Stimulated activated CD4-positive, alpha-beta T cell treated with anti-CD3 and anti-CD28 coated beads, Interleukin-2, amount 100 ng/mL, for 24 hours (primary cell): Measurements from ENCODE around the gene RBM25.
"Not testable (repeated sequence)": the region's sequence is repeated elsewhere in the genome, so short reads cannot be mapped to it uniquely, and the experiment has no call there.

Source experiments
- DNase-seq, 2 donors: peaks; one replicate each; pipeline ENCODE4 v3.0.0-alpha.2; 2020

Gene RBM25

DNA sequence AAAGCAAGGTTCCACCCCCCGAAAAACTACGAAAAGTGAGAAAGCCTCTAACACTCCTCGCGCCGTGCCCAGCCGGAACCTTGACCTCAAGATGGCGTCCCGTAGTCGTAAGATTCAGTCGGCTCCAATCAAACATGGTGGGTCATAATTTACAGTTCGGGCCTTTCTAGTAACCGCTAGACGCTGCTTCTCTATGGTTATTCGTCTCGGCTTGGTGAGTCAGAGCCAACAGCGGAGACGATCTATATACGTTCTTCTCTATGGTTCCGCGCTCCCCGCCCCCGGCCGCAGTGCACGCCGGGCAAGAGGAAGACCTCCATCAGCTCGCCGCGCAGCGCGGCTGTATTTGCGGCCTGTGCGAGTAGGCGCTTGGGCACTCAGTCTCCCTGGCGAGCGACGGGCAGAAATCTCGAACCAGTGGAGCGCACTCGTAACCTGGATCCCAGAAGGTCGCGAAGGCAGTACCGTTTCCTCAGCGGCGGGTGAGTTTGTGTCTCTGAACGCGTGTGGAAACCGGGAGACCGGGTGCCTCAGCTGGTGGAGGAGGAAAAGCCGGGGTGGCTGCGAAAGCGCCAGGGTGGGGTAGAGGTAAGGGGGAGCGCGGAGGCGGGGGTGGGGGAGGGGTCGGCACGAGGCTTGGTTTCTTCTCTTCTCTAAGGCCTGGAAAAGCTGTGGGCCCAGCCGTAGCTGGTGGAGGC, at the start of gene RBM25:
Gene RBM25, plus strand, starts transcription at position 311 of the 698 bp plus-strand sequence. CDS start 13,108 bp downstream, outside the sequence.
- DNase-seq, result peak; percentile 94 to 95

DNA sequence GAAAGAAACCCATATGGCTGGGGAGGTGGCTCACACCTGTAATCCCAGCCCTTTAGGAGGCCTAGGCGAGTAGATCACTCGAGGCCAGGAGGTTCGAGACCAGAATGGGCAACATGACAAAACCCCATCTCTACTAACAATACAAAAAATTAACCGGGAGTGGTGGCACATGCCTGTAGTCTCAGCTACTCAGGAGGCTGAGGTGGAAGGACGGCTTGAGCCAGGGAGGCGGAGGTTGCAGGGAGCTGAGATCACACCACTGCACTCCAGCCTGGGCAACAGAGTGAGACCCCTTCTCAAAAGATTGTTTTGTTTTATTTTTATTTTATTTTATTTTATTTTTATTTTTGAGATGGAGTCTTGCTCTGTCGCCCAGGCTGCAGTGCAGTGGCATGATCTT, 47.1 kb upstream of the RBM25 start:
- not testable (repeated sequence) for DNase-seq

DNA sequence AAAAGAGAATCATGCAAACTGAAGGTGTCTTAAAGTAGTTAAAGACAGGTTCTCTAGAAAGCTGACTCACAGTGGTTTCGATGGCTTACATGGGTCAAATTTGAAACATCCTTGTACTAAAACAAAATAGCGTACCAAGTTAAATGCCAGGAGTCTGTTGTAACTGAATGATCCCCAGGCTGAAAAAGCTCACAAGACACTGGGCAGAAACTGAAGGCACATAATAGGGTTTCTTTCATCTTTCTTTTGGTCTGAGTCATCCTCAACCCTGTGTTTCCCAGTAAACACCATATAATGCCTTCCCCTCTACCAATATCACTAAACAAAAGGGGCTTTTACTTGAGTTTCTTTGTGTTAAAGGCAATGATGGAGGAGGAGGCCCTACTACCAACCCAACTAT, 44.2 kb upstream of the RBM25 start:
- DNase-seq, result no peak

DNA sequence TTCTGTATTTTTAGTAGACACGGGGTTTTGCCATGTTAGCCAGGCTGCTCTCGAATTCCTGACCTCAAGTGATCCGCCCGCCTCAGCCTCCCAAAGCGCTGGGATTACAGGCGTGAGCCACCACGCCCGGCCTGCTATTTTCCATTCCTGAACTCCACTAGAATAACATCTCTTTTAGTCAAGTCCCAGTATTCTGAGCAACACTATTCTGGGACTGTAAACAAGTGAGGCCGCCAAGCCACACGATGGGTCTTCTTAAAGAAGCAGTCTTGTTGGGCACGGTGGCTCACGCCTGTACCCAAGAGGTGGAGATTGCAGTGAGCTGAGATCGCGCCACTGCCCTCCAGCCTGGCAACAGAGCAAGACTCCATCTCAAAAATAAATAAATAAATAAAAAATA, 42.8 kb upstream of the RBM25 start:
- not testable (repeated sequence) for DNase-seq

DNA sequence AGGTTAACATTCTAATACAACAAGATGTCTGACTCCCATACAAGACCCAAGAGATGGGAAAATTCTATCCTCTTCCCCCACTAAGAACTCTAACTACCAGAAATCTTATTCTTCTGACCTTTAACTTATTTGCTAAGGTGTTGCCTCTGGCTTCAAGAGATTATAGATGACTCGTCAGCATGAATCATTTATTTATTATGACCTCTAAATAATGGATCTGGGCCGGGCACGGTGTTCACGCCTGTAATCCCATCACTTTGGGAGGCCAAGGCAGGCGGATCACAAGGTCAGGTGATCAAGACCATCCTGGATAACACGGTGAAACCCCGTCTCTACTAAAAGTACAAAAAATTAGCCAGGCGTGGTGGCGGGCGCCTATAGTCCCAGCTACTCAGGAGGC, 42.3 kb upstream of the RBM25 start:
- DNase-seq, result not testable (repeated sequence)

DNA sequence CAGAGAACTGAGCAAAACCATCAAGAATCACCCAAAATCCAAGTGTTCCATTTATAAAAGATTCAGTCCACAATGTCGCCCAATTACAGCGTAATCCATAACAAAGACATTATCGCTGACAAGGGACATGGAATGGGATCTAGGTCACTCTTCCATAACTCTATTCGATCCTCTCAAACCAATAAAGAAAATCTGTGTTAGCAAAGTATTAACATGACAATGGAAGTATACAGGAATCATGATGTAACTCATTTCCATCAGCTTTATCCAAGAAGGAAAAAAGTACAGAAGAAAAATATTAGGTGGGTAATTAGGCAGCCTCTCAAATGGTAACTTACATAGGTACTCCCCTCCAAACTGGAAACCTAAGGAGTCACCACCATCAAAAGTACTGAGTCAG, 36.3 kb upstream of the RBM25 start:
- DNase-seq, result no peak

DNA sequence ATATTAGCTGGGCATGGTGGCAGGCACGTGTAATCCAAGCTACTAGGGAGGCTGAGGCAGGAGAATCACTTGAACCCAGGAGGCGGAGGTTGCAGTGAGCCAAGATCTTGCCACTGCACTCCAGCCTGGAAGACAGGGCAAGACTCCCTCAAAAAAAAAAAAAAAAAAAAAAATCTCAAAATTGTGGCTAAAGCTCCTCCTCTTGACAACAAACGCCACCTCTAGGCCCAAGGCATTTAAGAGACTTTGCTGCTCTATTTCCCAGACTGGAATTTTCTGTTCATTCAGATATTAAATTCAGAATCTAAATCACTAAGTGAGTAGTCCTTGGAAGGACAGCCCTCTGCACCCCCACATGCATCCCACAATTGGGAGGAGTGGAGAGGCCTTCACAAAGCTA, 32.8 kb upstream of the RBM25 start:
- no peak for DNase-seq

DNA sequence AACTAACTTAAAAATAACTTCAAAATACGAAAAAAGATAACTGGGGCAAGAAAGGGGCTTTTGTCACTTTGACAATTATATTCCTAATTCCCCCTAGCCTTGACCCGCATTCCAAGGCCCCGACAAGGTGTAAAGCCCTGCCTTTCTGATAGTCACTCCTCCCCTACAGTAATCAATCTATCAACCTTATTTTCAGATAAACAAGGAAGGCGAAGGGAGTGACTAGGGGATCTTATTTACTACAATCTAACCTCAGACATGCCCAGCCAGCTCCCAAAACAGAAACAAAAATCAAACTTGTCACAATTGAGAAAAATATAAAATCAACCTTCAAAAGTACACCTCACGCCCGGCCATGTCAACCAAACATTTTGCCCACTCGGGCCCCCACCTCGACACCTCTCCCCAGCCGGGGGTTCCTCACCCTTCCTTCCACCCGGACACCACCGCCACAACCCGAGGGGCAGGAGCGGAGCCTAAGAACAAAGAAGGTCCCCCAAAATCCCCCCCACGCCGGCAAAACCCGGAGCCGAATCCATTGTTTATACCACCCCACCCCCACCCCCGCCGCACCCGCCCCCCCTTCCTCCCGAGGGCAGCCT, 32.0 kb upstream of the RBM25 start:
- DNase-seq, result peak in 1 of 2 donors; percentile 20

DNA sequence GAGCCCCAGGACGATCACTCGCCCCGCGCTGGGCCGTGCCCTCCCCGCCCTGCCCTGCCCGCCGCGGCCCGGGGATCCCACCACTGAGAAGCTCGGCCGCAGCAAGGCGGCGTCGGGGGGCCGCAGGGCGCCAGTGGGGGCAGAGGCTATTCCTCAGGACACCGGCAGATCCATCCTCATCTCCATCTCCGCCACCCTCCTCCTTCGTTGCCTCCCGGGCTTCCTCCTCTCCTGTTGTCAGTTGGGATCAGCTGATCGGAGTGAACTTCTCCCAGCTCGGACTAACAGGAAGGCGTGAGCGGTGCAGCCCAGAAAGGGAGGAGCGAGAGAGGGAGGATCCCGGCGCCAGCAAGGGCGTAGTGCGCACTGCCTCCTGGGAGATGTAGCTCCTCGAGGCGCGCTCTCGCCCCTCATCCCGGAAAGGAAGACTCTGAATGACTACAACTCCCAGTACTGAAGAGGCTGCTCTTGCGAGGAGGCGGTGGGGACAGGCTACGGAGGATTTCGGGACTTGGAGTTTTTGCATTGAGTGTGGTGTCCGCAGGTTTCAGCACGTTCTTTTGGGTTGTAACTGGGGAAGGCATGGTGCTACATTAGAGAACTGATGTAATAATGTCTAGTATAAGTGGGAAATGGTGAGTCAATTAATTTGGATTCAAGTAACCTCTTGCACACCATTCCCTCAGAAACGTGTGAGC, 31.3 kb upstream of the RBM25 start, which contains the start of gene ZFYVE1:
Gene ZFYVE1, minus strand, starts transcription at position 262 of the 698 bp plus-strand sequence. CDS start 2,598 bp downstream, outside the sequence.
- DNase-seq, result peak; percentile 91

DNA sequence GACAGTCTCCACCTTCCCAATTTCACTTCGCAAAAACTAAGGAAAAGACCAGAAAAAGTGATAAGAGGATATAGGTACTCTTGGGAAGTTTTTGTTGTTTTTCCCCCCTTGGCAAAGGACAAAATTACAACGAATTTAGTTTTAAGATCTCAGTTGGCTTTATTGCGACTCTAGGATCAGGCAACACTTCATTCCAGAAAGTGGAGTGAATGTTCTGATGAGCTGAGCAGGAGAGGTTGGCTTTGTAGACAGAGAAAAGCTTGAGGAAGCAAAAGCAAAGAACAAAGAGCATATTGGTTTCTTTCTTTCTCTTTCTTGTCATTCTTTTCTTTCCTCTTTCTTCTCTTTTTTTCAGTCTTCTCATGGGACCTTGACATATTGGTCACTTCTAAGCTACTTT, 30.8 kb upstream of the RBM25 start:
- no peak for DNase-seq

DNA sequence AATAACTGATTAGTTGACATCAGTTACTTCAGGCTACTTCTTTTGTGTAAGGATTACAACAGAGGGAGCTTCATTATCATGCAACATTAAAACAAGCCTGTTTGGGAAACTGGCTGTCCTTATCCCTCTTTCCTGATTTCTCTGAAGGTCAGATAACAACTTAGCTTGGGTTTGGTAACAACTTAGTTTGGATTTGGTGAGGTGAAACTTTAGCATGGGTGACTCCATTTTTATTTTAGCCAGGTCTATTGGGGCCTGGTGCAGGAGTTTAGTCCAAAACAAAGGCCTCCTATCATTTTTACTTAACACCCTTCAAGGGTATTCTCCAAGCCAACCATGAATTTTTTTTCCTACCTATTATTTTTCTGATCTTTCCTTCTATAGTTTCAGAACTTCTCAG, 30.4 kb upstream of the RBM25 start:
- DNase-seq, result no peak

DNA sequence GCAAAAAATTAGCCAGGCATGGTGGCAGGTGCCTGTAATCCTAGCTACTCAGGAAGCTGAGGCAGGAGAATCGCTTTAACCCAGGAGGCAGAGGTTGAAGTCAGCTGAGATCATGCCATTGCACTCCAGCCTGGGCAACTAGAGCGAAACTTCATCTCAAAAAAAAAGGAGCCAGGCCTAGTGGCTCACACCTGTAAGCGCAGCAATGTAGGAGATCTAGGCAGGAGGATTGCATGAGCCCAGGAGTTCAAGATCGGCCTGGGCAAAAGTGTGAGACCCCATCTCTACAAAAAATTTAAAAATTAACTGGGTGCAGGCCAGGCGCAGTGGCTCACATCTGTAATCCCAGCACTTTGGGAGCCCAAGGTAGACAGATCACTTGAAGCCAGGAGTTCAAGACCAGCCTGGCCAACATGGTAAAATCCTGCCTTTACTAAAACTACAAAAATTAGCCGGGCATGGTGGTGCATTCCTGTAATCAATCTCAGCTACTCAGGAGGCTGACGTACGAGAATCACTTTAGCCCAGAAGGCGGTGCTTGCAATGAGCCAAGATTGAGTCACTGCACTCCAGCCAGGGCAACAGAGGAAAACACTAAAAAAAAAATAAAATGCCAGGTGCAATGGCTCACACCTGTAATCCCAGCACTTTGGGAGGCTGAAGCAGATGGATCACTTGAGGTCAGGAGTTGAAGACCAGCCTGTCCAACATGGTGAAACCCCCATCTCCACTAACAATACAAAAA, 21.5 kb upstream of the RBM25 start:
- not testable (repeated sequence) for DNase-seq

DNA sequence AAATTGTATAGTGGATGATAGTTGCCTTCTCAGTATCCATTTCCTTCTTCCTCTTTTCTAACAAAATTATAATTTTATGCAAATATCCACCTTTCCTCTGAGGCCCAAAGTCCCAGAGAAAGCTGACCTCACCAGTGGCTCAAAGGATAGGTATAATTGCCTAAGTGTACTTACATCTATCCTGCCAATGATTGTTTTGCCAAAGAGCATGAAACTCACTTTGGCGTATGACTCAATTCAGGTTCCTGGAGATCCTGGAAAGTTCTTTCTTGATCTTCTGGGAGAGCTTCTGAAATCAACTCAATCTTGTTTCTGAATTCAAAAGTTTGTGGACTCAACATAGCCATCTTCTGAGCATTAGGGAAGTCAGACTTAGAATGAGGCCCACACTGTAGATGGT, 10.5 kb upstream of the RBM25 start:
- DNase-seq, result no peak

DNA sequence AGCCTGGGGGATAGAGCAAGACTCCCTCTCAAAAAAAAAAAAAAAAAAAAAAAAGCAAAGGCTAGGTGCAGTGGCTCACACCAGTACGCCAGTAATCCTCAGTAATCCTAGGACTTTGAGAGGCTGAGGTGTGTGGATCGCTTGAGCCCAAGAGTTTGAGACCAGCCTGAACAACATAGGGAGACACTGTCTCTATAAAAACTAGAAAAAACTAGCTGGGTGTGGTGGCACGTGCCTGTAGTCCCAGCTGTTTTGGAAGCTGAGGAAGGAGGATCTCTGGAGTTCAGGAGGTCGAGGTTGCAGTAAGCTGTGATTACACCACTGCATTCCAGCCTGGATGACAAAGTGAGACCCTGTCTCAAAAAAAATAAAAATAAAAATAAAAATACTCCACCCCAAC, 8.9 kb upstream of the RBM25 start:
- no peak for DNase-seq

DNA sequence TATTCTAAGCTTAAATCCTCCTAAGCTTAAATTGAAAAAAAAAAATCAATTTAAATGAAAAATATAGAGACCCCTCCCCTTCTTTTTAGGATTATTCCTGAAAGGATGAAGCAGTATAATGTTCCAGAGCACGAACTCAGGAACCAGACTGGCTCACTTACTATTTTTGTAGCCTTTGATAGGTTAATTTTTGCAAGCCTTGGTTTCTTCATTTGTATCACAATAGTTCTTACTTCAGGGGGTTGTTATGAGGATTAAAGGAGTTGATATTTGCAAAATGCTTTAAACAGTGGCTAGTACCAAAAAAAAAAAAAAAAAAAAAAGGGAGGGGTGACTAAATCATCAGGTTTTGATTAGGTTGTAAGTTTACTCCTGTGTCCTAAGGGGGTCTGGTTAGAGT, 3.1 kb upstream of the RBM25 start:
- DNase-seq, result no peak

DNA sequence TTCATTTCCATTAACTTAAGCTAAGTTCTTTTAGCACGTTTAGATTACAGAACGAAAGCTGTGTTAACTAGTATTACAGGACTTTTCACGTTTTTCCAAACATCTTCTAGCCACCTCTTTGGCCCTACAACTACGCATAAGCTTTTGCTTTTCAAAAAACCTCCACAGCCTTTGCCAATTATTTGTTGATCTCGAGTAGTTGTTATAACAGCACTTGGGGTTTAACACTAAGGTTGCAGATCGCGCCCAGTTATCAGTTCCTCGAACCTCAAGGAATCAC, 450 bp upstream of the RBM25 start:
- no peak for DNase-seq

DNA sequence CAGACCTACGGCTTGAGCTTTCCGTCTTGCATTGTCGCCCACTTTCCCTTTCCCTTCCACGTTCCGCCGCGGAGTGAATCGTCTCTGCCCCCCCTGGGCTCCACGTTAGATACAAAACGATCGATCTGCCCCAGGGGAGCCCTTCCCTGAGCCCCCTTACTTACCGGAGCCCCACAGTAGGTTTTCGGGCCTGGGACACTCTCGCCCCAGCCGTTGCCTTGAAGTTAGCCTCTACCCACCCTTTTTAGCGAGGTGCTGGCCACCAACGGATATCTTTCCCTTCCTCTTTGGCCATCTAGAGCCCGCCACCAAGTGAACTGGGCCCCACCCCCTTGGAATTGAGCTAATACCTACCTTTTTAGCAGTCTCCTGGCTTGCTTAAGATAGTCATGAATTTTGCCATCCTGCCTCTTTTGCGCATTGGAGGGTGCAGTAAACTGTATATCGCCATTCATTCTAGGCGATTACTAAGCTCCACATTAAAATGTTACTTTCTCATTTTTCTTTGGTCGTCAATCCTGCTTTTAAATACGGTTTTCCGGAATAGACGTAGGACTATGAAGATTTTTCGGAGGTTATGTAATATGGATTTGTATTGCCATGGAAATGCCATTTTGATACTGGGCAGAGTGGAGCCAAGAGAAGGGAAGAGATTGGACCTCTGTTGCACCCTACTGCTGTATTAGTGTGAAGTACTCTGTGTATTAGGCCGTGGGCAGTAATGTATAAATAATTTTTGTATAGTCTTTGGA, 764 bp downstream of the RBM25 start:
- DNase-seq, result no peak

DNA sequence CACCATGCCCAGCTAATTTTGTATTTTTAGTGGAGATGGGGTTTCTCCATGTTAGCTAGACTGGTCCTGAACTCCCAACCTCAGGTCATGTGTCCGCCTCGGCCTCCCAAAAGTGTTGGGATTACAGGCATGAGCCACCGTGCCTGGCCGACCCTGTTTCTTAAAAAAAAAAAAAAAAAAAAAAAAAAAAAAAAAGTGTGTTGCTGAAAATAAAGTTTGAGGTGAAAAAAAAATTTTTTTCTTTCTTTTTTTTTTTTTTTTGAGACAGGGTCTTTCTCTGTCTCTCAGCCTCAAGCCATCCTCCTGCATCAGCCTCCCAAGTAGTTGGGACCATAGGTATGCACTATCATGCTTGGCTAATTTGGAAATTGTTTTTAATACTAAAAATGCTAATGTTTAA, 11.3 kb downstream of the RBM25 start:
- DNase-seq, result no peak

DNA sequence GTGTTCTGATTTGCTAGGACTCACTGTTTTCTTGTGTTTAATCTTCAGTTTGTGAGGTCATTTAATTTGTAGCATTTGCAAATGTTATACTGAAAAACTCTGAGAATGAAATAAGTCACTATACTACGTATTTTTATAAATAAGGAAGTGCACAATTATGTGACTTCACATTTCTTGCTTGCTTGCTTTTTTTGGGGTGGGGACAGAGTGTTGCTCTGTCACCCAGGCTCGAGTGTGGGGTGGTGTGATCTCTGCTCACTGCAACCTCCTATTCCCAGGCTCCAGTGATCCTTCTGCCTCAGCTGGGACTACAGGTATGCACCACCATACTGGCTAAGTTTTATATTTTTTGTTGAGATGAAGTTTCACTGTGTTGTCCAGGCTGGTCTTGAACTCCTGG, 32.7 kb downstream of the RBM25 start:
- DNase-seq, result no peak

DNA sequence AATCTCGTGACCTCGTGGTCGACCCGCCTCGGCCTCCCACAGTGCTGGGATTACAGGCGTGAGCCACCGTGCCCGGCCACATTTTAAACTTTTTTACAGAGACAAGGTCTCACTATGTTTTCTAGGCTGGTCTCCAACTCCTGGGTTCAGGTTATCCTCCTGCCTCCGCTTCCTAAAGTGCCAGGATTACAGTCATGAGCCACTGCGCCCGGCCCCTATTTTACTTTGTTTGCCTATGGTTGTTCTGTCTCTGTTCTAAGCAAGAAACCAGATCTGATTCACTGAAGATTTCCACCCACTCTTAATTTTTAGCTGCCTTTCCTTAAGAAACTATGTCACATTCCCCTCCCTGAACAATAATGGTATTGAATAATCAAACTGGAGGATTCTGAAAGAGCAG, 39.1 kb downstream of the RBM25 start:
- no peak for DNase-seq

DNA sequence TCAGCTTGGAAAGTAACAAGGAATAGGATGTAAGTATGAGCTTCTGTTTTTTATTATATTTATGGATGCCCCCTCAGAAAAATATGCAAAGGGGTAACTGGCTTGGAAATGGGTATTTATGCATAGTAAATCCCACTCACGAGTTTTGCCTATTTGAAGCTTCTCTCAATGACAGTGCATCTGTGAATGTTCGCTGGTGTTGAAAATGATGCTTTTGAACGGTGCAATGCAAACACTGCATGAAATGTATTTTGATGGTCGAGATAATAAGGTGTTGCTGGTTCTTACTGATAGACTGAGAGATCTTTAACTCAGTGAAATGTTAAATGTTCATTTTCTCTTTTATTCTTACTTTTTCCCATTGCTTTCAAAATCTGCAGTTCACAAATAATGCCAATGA, 42.0 kb downstream of the RBM25 start:
- no peak for DNase-seq

DNA sequence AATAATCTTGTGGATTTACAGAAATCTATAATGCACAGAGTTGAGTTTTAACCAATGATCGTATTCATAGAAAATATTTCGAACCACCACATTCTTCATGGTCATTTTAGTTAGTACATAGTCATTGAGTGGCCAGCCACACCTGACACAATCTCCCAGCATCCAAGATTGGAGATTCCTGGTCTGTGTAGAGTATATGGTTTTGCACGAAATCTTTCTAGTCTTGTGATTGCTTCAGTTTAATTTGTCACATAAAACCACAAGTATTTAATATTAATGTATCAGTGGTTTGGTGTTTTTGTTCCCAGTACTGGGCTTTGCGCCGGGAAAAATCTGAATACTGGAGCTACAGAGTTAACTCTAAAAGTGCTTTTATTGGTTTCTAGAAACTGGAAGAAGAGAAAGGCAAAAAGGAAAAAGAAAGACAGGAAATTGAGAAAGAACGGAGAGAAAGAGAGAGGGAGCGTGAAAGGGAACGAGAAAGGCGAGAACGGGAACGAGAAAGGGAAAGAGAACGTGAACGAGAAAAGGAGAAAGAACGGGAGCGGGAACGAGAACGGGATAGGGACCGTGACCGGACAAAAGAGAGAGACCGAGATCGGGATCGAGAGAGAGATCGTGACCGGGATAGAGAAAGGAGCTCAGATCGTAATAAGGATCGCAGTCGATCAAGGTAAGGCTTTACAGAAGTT, 44.6 kb downstream of the RBM25 start:
- DNase-seq, result no peak
